M059J (cell line): ENCODE results near the gene RNU7-1. TPM values are rescaled to one million over a fixed set of nuclear protein-coding genes. Genes with fewer than 3 reads are reported as not detected.
A peak's percentile ranks its signal among the peaks of the same experiment; 100 is the strongest.

ENCODE experiments used
- DNase-seq: peaks from one replicate; pipeline ENCODE4 v3.0.0-alpha.2; 2012; ENCODE audit warnings: low read depth
- total RNA-seq: library from RNA; depleted of rRNA; stranded (reverse); fragments of >200 nt; shearing (Covaris generic); gene quantifications from 2 replicates; pipeline ENCODE4 v1.2.3, GENCODE V29; 2014

The RNU7-1 gene
- total RNA-seq, 1 experiment from 2014 or later, result not detected

DNA sequence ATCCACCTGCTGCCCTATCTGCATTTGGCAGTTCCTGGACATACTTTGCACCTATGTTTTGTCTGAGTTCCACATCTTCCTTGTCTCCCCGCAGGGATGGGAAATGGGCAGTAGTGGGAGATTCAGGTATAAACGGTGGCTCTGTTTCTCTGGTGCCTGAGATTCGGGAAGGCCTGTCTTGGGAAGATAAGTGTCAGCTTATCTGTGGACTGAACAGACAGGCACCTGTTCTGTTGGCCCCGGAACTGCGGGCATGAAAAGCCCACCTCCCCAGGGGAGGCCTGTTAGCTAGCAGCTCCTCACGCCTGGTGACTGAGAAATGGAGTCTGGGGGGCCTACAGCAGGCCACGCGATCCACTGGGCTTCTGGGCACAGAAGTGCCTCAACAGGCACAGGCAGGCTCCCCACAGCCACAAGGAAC lies 21.0 kb downstream of the RNU7-1 start:
- no peak for DNase-seq

DNA sequence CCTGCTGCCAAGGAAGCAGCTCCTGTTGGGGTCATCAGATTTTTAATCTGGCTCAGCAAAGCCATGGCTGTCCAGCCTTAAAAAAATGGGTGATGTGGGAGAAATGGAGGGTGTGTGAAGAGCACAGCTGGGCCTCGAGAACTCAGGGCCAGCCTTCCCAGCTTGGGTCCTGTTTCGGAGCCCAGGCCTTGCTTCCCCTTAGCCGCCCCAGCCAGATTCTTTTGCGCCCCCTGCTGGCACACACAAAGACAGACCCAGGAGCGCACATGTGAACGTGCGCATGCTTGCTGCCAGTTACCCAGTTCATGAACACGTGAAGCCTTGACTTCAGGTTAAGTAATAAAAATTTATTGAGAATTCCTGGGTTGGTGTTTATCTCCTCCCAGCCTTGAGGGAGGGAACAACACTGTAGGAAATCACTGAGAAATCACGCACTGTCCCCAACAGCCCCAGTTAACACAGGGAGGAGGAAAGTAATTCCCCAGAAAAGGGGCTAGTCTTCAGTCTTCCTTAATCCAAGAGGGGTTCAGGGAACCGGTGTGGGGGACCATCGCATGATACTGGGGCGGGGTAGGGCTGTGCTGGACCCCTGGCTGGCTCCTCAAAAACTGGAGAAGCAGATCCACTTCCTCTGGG lies 21.5 kb downstream of the RNU7-1 start:
- peak; percentile 59 for DNase-seq

DNA sequence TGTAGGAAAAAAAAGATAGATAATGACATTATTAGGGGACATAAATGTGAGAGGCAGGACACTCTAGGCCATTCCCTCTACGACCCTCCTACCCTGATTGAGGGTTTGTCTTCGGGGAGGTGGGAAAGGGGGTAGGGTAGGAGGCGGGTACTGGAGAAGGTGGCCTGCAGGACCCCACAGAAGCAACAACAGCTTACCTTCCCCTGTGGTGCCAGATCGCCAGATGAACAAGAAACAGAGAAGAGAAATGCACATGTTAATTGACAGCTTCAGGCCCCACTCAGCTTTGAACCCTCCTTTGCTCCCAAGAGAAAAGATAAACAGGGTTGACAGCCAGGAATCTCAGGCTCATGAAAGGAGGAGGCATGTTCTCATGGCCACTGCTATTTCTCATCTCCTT lies 22.1 kb downstream of the RNU7-1 start:
- DNase-seq, result no peak

DNA sequence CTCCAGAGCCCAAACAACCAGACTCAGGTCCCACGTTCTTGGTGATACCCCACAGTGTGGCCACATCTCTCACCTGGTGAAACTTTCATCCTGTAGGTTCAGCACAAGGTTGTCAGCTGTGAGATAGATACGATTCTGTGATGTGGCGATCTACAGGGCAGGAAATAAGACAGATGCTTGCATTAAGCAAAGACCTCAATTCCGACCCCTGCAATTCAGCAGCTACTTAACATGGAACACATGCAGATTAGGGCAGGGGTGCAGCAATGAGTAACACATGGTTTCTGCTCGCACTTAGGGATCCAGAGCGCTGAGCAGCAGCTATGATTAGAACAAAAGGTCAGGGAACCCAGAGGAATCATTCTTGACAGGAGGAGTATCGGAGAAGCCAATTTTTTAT lies 22.7 kb downstream of the RNU7-1 start:
- no peak for DNase-seq

DNA sequence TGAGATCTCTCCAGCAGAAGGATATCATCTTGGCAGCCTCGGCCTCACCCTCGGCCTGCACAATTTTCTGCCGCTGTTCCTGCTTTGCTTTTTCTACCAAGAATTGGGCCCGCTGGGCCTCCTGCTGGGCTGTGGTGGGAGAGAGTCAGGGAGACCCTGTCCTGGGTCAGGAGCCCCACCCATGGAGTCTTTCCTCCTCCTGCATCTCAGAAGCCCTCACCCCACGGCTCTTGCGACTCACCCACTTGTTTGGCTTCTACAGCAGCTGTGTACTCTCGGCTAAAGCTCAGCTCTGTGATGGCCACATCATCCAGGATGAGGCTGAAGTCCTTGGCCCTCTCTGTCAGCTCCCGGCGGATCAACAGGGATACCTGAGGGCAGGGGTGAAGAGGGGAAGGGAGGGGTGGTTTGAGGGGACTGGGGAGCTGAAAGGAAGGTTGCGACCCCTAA lies 24.1 kb downstream of the RNU7-1 start:
- no peak for DNase-seq

DNA sequence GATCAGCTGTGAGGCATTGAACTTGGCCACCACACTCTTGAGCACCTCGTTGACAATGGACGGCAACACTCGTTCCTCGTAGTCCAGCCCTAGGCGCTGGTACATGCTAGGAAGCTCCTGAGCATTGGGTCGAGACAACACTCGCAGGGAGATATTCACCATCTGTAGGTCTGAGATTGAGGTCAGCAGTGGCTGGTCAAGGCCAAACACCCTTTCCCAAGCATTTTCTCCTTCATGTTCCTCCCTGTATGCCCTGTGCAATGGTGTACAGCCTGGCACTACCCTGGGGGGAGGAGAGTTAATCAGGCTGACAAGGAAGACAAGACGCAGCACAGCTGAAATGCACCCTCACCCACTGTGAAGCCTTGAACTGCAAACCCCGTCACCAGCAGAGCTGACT lies 24.8 kb downstream of the RNU7-1 start:
- no peak for DNase-seq

DNA sequence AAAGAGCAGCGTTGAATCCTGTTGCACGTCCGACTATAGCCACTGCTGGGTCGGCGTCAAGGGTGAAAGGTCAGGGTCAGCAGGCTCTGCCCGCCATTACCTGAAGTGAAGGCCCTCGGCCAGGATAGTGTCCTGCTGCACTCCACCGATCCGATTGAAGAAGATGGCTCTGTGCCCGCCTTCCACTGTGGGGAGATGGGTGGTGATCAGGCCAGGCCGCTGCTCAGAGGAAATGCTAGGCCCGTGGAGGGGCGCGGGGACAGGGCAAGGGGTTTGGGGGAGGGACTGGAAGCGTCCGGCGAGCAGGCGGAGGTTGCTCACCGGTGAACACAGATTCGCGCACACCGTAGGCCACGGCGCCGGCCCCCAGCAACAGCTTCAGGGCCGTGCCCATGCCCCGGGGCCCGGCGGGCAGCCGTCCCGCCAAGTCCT lies 26.5 kb downstream of the RNU7-1 start:
- DNase-seq, result no peak

DNA sequence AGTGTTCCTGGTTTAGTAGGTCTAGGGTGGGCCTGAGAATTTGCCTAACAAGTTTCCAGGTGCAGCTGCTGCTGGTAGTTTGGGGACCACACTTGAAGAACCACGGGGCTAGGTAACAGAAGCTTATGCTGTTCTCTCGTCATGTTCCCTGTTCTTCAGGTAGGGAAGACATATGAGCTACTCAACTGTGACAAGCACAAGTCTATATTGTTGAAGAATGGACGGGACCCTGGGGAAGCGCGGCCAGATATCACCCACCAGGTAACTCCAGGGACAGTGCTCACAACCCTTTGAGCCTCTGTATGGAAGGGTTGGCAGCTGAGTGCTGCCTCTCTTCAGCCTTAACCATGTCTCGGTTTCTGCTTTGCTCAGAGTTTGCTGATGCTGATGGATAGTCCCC lies 30.6 kb downstream of the RNU7-1 start:
- no peak for DNase-seq

DNA sequence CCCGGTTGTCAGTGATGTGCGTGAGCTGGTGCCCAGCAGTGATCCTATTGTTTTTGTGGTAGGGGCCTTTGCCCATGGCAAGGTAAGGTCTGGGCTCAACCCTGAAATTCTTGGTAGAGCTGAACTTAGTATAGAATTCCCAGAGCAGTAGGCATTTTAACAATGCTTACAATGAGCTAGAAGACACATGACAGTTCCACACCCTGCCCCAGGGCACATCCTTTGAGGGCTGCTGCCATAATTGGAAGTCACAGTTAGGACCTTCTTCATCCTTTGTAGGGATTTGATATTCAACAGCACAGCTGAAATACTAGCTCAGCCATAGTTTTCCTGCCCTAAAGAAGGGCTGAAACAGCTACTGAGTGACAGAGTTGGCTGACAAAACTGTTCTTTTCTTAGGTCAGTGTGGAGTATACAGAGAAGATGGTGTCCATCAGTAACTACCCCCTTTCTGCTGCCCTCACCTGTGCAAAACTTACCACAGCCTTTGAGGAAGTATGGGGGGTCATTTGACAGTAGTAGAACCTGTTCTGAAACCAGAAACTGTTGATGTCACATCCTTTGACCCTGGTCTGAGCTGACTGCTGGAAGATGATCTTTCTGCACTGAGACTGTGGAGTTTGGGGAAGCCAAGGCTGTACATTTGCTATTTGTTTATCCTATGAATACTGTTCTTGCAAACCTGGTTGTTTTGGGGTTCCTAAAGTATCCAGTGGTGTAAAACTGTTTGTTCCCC lies 31.8 kb downstream of the RNU7-1 start:
- DNase-seq, result no peak

DNA sequence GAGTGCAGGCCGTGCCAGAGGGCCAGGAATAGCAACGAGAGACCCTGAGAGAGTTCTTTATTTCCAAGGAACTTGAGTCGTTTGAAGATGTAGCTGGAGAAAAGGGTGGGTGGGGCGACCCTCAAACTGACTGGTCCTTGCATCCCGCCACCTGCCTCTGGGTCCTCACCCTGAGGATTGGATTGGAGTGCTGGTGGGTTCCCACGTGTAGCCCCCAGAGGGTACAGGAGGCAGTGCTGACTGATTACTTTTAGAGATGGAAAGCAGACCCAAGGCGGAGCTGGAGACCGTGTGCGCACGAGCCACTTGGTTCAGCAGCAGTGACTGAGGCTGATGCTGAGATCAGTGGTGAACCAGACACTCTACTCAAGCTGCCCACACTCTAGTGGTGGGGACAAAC lies 34.0 kb downstream of the RNU7-1 start:
- DNase-seq, result no peak

DNA sequence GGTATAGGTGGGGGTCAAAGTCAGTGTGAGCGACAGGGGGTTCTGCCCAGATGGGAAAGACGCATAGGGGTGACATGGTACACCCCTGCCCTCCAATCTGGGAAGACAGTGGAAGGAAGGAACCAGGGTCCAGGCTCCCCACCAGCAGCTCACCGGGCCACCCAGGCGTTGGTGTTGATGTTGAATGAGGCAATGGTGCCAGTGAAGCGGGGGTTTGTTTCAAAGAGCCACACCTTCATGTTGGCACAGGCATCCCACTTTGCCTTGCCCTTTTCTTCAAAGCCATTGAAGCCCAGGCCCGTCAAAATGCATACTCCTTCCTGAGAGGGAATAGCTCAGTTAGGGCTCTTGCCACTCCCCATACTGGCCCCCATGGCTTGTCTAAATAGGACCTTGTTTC lies 34.6 kb downstream of the RNU7-1 start:
- no peak for DNase-seq

DNA sequence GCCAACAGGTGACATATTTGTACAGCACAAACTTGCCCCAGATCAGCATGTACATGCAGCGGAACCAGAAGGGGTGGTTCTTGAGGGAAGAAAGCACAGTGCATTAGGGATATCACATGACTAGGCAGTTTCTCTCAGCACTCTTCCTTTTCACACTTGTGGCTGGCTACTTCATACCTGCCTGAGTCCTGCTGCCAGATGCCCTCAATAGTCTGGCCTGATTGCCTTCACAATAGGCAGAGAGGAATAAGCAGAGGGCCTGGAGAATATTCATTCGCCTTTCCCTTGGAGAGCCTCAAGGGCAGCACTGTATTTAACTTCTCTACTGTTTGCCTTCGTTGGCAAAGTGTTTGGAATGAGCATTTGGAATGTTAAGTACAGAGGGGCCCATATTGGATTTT lies 35.0 kb downstream of the RNU7-1 start:
- DNase-seq, result no peak

DNA sequence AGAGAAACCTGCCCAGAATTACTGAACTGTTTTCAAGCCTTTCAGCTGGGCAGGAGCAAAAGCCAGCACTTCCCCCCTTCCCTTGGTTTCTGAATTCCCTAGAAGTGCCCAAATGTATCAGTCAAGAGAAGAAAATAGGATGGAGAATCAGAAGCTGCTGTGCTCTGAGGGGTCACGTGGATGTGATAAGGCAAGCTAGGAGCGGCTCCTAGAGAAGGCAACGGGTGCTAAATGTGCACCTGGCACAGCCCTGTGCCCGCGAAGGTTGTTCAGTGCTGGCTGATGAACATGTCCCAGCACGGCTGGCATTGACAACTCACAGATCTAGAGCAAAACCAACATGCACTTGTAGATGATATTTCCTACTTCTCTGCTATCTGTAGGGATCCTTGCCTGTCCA lies 35.4 kb downstream of the RNU7-1 start:
- no peak for DNase-seq

DNA sequence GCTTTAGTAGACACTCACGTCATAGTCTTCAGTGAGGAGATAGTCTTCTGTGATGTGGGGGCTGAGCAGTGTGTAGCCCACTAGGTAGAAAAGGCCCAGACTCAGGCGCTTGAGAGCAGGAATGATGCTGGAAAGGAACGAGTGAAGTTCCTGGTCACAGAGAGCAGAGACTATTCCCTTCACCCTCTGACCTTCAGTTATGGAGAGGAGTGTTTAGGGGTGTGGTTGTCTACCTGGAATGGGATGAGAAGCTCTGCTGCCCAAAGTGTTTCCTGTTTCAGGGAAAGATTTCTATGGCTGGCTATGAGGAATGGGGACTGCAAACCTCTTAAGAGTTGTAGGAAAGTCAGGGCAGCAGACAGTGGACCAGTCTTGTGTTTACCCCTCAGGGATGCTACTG lies 35.8 kb downstream of the RNU7-1 start:
- no peak for DNase-seq

DNA sequence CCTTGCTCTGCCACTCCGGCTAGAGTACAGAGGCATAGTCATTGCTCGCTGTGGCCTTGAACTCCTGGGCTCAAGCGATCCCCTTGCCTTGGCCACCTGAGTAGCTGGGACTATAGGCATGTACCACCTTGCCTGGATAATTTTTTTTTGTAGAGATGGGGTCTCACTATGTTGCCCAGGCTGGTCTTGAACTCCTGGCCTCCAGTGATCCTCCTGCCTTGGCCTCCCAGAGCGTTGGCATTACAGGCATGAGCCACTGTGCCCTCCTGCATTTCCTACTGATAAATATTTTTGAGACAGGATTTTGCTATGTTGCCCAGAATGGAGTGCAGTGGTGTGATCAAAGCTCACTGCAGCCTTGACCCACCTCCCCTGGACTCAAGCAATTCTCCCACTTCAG lies 36.5 kb downstream of the RNU7-1 start:
- no peak for DNase-seq

DNA sequence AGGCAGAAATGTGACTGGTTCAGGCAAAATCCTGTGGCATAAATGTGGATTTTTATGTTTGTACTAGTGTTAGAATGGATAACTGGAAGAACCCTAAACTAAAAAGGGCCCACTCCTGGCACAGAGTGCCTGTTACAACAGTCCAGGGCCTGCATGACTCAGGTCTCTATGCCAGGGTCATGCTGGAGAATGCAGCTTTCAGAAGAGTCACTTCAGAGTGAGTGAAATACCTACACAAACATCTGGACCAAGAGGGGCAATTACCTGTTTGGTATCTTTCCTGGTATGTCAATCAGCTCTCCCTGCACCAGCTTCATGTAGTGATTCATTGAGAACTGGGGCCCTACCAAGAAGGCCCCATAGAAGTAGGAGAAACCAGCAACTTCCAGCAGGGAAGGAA lies 37.1 kb downstream of the RNU7-1 start:
- no peak for DNase-seq

DNA sequence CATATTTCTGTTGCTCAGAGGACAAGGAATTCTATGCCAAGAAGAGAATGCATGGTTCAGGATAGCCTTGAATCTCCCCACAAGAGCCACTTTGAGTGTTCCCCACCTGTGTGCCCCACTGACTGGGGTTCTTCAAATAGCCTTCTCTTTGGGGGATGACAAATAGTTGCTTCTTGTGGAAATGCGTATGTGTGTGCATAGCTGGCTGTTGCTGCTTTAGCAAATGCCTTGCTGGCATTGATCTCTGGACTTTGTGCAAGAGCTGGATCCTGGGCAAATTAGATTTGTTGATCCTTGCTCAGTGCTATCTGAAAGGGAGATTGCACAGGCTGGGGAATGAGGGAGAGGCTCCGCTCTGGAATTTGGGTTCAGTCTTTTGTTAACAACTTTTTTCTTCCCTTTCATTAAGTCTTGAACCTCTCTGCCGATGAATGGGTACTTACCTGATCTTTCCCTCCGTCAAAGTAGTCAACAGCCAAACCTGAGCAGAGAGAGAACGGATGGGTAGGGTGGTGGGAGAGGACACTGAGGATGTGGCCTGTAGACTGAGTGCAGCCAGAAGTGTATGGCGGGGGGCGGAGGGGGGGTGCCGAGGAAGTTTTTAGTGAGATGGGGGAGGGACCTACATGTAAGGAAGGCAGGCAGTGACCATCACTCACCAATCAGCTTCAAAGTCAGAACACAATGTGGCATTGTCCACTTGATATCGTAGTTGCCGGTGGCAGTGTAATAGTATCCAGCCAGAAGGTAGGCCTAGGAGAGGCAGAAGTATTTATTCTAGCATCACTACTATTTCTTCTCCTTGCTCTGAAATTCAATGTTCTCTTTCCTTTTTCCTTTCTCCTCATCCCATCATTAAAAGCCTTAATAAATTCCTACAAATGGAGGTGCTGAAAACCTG lies 37.8 kb downstream of the RNU7-1 start:
- DNase-seq, result no peak

DNA sequence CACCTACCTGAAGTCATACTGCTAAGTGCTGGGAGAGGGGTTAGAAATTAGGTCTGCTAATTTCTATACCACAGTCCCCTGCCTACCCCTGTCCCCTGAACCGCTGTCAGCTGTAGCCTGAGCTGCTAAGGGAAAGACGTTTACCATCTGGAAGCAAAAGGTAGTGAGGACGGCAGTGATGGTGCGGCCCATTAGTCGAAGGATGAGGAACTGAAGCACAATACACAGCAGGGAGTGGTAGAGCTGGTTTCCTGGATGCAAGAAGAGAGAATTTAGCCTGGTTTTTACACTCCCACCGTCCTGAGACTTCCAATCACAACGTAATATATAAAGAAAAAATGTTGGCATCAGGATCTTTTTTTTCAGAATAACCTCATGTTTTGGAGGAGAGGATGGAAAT lies 38.9 kb downstream of the RNU7-1 start:
- no peak for DNase-seq

DNA sequence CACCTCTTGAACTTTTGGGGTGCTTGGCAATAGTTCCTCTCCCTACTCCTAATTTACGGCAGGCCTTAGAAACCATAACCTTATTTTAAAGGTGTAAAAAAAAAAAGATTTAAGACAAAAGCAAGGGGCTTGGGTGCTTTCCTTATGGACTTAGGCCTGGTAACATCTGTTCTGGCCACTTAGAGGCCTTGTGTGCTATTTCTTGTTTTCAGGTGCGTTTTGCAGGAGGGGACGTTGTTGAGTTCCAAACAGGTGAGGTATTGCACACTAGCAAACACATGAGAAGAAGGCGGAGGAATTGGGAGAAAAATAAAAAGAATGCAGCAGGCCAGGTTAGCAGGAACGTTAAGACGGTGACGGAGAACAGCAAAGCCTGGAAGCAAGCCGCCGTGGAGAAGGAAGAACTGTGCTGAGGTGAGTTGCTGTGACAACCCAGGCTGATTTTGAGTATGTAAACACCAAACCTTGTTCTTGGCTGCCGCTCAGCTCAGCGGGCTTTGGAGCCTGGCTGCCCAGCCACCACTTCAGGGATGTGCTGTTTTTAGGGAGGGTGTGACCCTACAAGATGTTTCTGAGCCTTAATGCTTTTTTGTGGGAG lies 44.4 kb downstream of the RNU7-1 start:
- no peak for DNase-seq
